ENCODE measurements around the gene RIPK4. TPM values are rescaled to one million over a fixed set of nuclear protein-coding genes. Genes with fewer than 3 reads are reported as not detected.

Gene RIPK4
- polyA plus RNA-seq, 1 donor from 2014 or later: not detected

GRCh38 chr21:41726630-41726969 is 40.3 kb downstream of the RIPK4 start:
- peaks cover 12% of the 10 kb centered on the region for H3K27me3 ChIP-seq (ENCODE audit: insufficient read depth, low read depth, low read length)
- no peaks in the 10 kb centered on the region for H4K20me1 ChIP-seq (ENCODE audit: insufficient read depth)
- TF ChIP-seq POLR2AphosphoS5 (IDR thresholded peaks at IDR 0.05) (no peak), TAF1 (IDR thresholded peaks at IDR 0.05; ENCODE audit: low read depth) (no peak), RAD21 (conservative IDR thresholded peaks at IDR 0.05) (no peak), EZH2 (IDR thresholded peaks at IDR 0.05; ENCODE audit: borderline replicate concordance, insufficient read depth, low read length, poor library complexity, severe bottlenecking) (no peak), EP300 (conservative IDR thresholded peaks at IDR 0.05; ENCODE audit: poor library complexity, severe bottlenecking) (no peak), CTCF (IDR thresholded peaks at IDR 0.05; ENCODE audit: poor library complexity, severe bottlenecking) (no peak), MXI1 (conservative IDR thresholded peaks at IDR 0.05; ENCODE audit: poor library complexity, severe bottlenecking) (no peak), SMC3 (conservative IDR thresholded peaks at IDR 0.05; ENCODE audit: poor library complexity) (no peak)
- TF ChIP-seq, protein P1, sequence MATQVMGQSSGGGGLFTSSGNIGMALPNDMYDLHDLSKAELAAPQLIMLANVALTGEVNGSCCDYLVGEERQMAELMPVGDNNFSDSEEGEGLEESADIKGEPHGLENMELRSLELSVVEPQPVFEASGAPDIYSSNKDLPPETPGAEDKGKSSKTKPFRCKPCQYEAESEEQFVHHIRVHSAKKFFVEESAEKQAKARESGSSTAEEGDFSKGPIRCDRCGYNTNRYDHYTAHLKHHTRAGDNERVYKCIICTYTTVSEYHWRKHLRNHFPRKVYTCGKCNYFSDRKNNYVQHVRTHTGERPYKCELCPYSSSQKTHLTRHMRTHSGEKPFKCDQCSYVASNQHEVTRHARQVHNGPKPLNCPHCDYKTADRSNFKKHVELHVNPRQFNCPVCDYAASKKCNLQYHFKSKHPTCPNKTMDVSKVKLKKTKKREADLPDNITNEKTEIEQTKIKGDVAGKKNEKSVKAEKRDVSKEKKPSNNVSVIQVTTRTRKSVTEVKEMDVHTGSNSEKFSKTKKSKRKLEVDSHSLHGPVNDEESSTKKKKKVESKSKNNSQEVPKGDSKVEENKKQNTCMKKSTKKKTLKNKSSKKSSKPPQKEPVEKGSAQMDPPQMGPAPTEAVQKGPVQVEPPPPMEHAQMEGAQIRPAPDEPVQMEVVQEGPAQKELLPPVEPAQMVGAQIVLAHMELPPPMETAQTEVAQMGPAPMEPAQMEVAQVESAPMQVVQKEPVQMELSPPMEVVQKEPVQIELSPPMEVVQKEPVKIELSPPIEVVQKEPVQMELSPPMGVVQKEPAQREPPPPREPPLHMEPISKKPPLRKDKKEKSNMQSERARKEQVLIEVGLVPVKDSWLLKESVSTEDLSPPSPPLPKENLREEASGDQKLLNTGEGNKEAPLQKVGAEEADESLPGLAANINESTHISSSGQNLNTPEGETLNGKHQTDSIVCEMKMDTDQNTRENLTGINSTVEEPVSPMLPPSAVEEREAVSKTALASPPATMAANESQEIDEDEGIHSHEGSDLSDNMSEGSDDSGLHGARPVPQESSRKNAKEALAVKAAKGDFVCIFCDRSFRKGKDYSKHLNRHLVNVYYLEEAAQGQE (IDR thresholded peaks at IDR 0.05; ENCODE audit: borderline replicate concordance): no peak
- H2AFZ ChIP-seq (ENCODE audit: low read depth, low read length): no peak overlapping the region
- H3K79me2 ChIP-seq (replicated peaks; ENCODE audit: insufficient read depth, low read length): no peaks in the 10 kb centered on the region
- no peaks in the 10 kb centered on the region for H3F3A ChIP-seq (ENCODE audit: insufficient read depth, low read length, poor library complexity, severe bottlenecking)
- no peaks in the 10 kb centered on the region for H3K9me2 ChIP-seq (ENCODE audit: insufficient read depth, low read length)
- no peak overlapping the region for H3K4me2 ChIP-seq (ENCODE audit: low read length)
- no peaks in the 10 kb centered on the region for H3K36me3 ChIP-seq (ENCODE audit: insufficient read depth, low read length)
- no peak overlapping the region for H3K27ac ChIP-seq (ENCODE audit: low read length)
- no peak overlapping the region for H3K4me3 ChIP-seq (ENCODE audit: low read length)
- no peaks in the 10 kb centered on the region for H3K9me3 ChIP-seq (ENCODE audit: low read length)
- no peak overlapping the region for H3K9ac ChIP-seq (ENCODE audit: low read length)

DNA sequence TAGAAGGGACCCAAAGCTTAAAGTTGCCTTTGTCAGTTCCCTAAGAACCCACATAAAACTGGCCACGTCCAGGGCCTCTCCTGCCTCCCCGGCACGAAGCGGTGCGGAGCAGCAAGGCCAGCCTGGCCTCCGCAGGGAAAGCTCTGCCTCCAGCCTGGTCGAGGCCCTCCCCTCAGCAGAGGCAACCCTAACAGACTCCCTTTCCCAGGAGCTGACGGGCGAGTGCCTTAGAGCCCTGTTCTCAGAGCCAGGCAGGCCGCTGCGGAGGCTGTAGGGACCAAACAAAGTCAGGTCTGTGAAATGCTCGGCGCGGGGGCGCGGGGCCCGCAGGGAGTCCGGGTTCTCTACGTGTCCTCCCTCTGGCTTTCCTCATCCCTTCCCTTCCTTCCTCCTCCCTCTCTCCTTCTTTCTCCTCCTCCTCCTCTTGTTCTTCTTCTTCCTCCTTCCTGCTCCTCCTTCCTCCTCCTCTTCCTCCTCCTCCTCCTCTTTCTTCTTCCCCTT is 40.7 kb downstream of the RIPK4 start:
- Histone ChIP-seq H3K27me3 (ENCODE audit: insufficient read depth, low read depth, low read length) (peaks cover 12% of the 10 kb centered on the region), H3F3A (ENCODE audit: insufficient read depth, low read length, poor library complexity, severe bottlenecking) (no peaks in the 10 kb centered on the region), H3K9me2 (ENCODE audit: insufficient read depth, low read length) (no peaks in the 10 kb centered on the region), H4K20me1 (ENCODE audit: insufficient read depth) (no peaks in the 10 kb centered on the region), H3K4me3 (ENCODE audit: low read length) (no peak overlapping the region), H3K4me2 (ENCODE audit: low read length) (no peak overlapping the region), H3K9ac (ENCODE audit: low read length) (no peak overlapping the region), H3K36me3 (ENCODE audit: insufficient read depth, low read length) (no peaks in the 10 kb centered on the region), H3K9me3 (ENCODE audit: low read length) (no peaks in the 10 kb centered on the region), H3K27ac (ENCODE audit: low read length) (no peak overlapping the region), H2AFZ (ENCODE audit: low read depth, low read length) (no peak overlapping the region), H3K79me2 (replicated peaks; ENCODE audit: insufficient read depth, low read length) (no peaks in the 10 kb centered on the region)
- no peak for TF ChIP-seq EP300 (conservative IDR thresholded peaks at IDR 0.05; ENCODE audit: poor library complexity, severe bottlenecking)
- no peak for TF ChIP-seq EZH2 (IDR thresholded peaks at IDR 0.05; ENCODE audit: borderline replicate concordance, insufficient read depth, low read length, poor library complexity, severe bottlenecking)
- TF ChIP-seq MXI1 (conservative IDR thresholded peaks at IDR 0.05; ENCODE audit: poor library complexity, severe bottlenecking): no peak
- no peak for TF ChIP-seq CTCF (IDR thresholded peaks at IDR 0.05; ENCODE audit: poor library complexity, severe bottlenecking)
- TF ChIP-seq TAF1 (IDR thresholded peaks at IDR 0.05; ENCODE audit: low read depth): no peak
- no peak for TF ChIP-seq RAD21 (conservative IDR thresholded peaks at IDR 0.05)
- TF ChIP-seq, protein P1 (IDR thresholded peaks at IDR 0.05; ENCODE audit: borderline replicate concordance): no peak
- no peak for TF ChIP-seq POLR2AphosphoS5 (IDR thresholded peaks at IDR 0.05)
- TF ChIP-seq SMC3 (conservative IDR thresholded peaks at IDR 0.05; ENCODE audit: poor library complexity): no peak
